ENCODE measurements around the gene SLC45A1.

DNA sequence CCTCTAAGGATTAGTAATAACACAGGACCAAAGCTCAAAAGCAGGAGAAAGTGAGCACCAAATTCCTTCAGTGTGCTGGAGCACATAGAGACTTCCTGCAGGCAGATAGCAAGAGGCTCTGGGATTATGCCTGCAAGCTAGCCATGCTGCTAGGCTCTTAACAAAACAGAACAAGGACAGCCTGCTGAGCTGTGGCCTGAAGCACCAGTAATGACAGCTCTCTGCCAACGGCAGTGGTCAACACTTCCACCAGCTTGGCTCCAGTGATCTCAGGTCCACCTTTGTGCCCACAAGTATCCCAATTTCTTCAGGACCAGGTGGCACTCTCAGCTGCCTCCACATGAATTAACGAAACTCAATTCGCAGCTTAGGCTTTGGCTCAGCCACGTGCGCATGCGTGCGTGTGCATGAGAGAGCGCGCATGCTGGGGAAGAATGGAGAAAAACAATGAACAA lies 64.2 kb downstream of the SLC45A1 start:
- TF ChIP-seq CTCF (IDR thresholded peaks at IDR 0.05) (no peak), POLR2A (IDR thresholded peaks at IDR 0.05) (no peak)

Data from upper lobe of left lung (tissue), 4 donors.